Subcutaneous abdominal adipose tissue (tissue), 5 donors: ENCODE data around the gene POMZP3.
"Not testable (repeated sequence)": the region's sequence is repeated elsewhere in the genome, so short reads cannot be mapped to it uniquely, and the experiment has no call there.

Experiments used
- H3K27ac ChIP-seq: one replicate; pipeline ENCODE4 v1.7.0; 2013; ENCODE audit warnings: low read depth, mild to moderate bottlenecking, inconsistent platforms, low read length, moderate library complexity
- H3K27me3 ChIP-seq, 5 donors: one replicate each; pipeline ENCODE4 v1.7.0; 2013; ENCODE audit warnings: low read length in 5 of 5, inconsistent platforms in 1 of 5; ENCODE audit not compliant: control insufficient read depth in 5 of 5, insufficient read depth in 4 of 5
- H3K36me3 ChIP-seq, 5 donors: one replicate each; pipeline ENCODE4 v1.7.0; 2013; ENCODE audit warnings: low read length in 5 of 5; ENCODE audit not compliant: control insufficient read depth in 5 of 5, insufficient read depth in 5 of 5
- H3K4me1 ChIP-seq, 5 donors: one replicate each; pipeline ENCODE4 v1.7.0; 2013; ENCODE audit warnings: low read length in 5 of 5, mild to moderate bottlenecking in 3 of 5, moderate library complexity in 1 of 5; ENCODE audit not compliant: control insufficient read depth in 5 of 5, insufficient read depth in 5 of 5
- H3K4me3 ChIP-seq, 5 donors: one replicate each; pipeline ENCODE4 v1.7.0; 2013; ENCODE audit warnings: low read length in 5 of 5, low read depth in 1 of 5
- H3K9ac ChIP-seq, 5 donors: one replicate each; pipeline ENCODE4 v1.7.0; 2013; ENCODE audit warnings: low read length in 5 of 5, mild to moderate bottlenecking in 4 of 5, moderate library complexity in 3 of 5
- H3K9me3 ChIP-seq, 5 donors: one replicate each; pipeline ENCODE4 v1.7.0; 2013; ENCODE audit warnings: low read length in 5 of 5; ENCODE audit not compliant: control insufficient read depth in 5 of 5
- donor health status: healthy.
- donor health status: healthy.
- donor health status: healthy.
- donor health status: healthy.
- donor health status: healthy.

The POMZP3 gene

DNA sequence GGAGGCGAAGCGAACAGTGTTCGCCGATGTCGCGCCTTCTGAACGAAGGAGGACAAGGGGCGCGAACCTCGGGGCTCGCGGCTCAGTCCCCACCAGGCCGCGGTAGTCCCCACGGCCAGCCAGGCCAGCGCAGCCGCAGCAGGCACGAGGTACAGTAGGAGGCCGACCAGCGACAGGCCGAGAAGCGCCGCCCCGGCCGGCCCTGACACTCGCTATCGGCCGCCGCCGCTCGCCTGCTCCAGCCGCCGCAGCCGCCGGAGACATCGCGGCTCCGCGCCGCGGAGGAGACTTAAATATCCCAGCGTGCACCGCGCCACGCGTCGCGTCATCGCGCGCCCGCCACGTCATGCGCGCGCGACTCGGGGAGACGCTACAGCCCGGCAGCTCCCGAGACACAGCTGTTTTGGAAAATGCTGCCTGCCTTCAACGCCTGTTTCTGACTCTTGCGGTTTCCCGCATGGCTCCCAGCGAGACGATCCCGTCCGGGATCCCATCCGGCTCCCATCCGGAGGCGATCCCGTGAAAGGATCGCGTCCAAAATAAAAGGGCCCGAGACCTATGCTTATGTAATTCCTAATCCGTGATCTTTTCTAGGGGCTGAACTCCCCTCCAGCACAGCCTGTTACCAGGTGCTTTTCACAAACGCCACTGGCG, at the start of gene POMZP3:
TSS of gene POMZP3 (minus strand) at position 291 of the 654 bp plus-strand sequence. CDS start 1,215 bp downstream, outside the sequence.
- H3K9me3 ChIP-seq, H3K27me3 ChIP-seq, H3K36me3 ChIP-seq, H3K4me1 ChIP-seq: not testable (repeated sequence)
- Histone ChIP-seq H3K9ac (peak within 1 kb of the TSS in 4 of 5 donors; percentile 56 to 78 (median 74)), H3K27ac (peak within 1 kb of the TSS; percentile 76), H3K4me3 (peak within 1 kb of the TSS; percentile 49 to 67 (median 63))

- H3K9me3 ChIP-seq, H3K4me1 ChIP-seq, H3K4me3 ChIP-seq, H3K27ac ChIP-seq, H3K27me3 ChIP-seq, H3K9ac ChIP-seq, H3K36me3 ChIP-seq: not testable (repeated sequence)
Measured at GRCh38 chr7:76675783-76676182, 48.7 kb upstream of the POMZP3 start.

DNA sequence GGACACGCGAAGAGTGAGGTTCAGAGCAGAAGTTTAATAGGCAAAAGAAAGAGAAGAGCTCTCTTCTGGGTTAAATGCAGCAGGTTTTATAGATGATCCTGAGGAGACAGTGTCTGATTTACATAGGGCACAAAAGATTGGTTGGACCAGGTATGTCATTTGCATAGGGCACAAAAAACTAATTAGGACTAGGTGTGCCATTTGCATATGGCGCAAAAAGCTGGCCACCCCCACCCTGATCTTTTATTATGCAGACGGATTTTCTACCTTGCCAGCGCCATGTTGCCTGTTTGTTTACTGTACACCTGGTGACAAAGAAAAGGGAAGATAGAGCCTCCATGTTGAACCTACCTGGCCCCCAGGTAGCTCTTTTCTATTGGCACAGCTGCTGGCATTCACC, 46.3 kb upstream of the POMZP3 start:
- not testable (repeated sequence) for H3K9ac ChIP-seq, H3K4me1 ChIP-seq, H3K9me3 ChIP-seq, H3K4me3 ChIP-seq, H3K36me3 ChIP-seq, H3K27me3 ChIP-seq, H3K27ac ChIP-seq

- H3K4me1 ChIP-seq, H3K4me3 ChIP-seq, H3K27me3 ChIP-seq, H3K9me3 ChIP-seq, H3K27ac ChIP-seq, H3K36me3 ChIP-seq, H3K9ac ChIP-seq: not testable (repeated sequence)
Measured at GRCh38 chr7:76659212-76659611, 32.1 kb upstream of the POMZP3 start.

- H3K27ac ChIP-seq, H3K4me1 ChIP-seq, H3K9me3 ChIP-seq, H3K36me3 ChIP-seq, H3K4me3 ChIP-seq, H3K27me3 ChIP-seq, H3K9ac ChIP-seq: not testable (repeated sequence)
Measured at GRCh38 chr7:76656425-76656824, 29.3 kb upstream of the POMZP3 start.

- H3K9ac ChIP-seq: not testable (repeated sequence)
Measured at GRCh38 chr7:76642620-76643019, 15.5 kb upstream of the POMZP3 start.

DNA sequence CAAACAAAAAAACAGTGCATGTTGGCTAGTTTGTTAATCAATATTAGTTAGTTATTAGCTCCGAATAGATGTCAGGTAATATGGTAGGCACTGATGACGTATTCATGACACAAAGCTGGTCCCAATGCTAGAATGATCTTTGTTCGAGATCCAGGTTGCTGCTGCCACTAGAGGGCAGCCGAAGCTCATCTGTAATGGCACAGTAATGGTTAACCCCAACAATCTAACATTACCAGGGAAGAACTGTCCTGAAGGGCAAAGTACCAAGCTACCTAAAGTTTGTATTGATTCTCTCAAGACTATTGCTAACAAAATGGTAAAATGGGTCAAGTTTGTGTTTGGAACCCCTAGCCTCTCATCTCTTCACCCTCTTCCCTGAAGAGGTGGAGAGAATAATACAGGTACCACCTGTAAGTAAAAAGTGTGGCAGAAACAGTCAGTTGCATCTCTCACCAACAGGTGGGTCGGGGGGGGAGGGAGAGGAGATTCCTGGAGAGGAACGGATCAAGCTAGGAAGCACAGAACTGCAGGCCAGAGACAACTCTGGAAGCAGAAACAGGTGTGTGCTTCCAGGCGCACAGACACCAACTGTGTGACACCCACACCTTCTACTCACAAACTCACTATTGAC, 10.1 kb upstream of the POMZP3 start:
- H3K9me3 ChIP-seq, H3K27me3 ChIP-seq, H3K36me3 ChIP-seq, H3K27ac ChIP-seq, H3K4me3 ChIP-seq, H3K4me1 ChIP-seq, H3K9ac ChIP-seq: not testable (repeated sequence)

More at GRCh38 chr7:76642620-76643019, 15.5 kb upstream of the POMZP3 start:
- not testable (repeated sequence) for H3K4me3 ChIP-seq, H3K4me1 ChIP-seq, H3K36me3 ChIP-seq, H3K9me3 ChIP-seq, H3K27me3 ChIP-seq, H3K27ac ChIP-seq

DNA sequence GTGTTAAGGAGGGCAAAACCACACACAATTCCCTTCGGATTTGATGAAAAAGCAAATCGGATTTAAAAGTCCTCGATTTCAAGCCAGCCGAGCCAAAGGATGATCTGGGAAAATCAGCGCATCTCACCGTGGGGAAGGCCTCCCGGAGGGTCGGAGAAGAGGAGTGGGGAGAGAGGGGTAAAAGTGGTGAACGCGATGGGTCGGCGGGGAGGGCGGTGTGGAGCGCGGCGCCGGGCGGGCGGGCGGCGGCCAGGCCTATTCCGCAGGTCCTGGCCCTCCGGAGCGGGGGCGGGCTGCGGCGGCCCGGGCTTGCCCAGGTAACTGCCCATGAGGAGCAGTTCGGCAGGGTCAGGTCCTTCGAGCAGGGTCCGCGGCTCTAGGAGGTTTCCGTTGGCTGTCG, 498 bp downstream of the POMZP3 start:
- H3K27ac ChIP-seq, H3K36me3 ChIP-seq, H3K4me1 ChIP-seq, H3K9me3 ChIP-seq, H3K27me3 ChIP-seq: not testable (repeated sequence)
- H3K9ac ChIP-seq: peak overlapping the region in 2 of 5 donors; percentile 58 to 71
- H3K4me3 ChIP-seq: peak overlapping the region; percentile 49 to 62 (median 57)

- not testable (repeated sequence) for H3K27me3 ChIP-seq, H3K36me3 ChIP-seq, H3K9me3 ChIP-seq, H3K27ac ChIP-seq, H3K9ac ChIP-seq, H3K4me3 ChIP-seq, H3K4me1 ChIP-seq
Measured at GRCh38 chr7:76619439-76620190, 7.5 kb downstream of the POMZP3 start.

- not testable (repeated sequence) for H3K4me1 ChIP-seq, H3K4me3 ChIP-seq, H3K27ac ChIP-seq, H3K9me3 ChIP-seq, H3K36me3 ChIP-seq, H3K27me3 ChIP-seq, H3K9ac ChIP-seq
Measured at GRCh38 chr7:76613783-76614182, 13.3 kb downstream of the POMZP3 start.
